HepG2 (cell line): ENCODE measurements around the gene CFAP221. TPM values are rescaled to one million over a fixed set of nuclear protein-coding genes. Genes with fewer than 3 reads are reported as not detected.

Experiments
- ATAC-seq: fragments of 200-7000 bp; cut with Tn5 transposase; 3 replicates; pipeline ENCODE4 v1.9.1; 2020; ENCODE audit warnings: mild to moderate bottlenecking, moderate library complexity
- BruUV-seq: library from RNA; stranded (reverse); fragments of 400-500 nt; replicated peaks from 2 replicates; lab custom pipeline; 2021; lab: Mats Ljungman, UMichigan
- CTCF ChIA-PET: fragments of 300-600 bp; formaldehyde crosslinking; extraction: SDS; loops from one replicate; lab custom pipeline; 2021; ENCODE audit warnings: low total read pairs, inconsistent platforms, low intra/inter-chr PET ratio; lab: Yijun Ruan, JAX
- POLR2A ChIA-PET: fragments of 350-600 bp; sonication (Branson Sonifier 250); formaldehyde crosslinking; loops from one replicate; lab custom pipeline; 2020; ENCODE audit warnings: antibody characterized with exemption, inconsistent platforms; lab: Yijun Ruan, JAX
- DNase-seq: peaks from one replicate; pipeline ENCODE4 v3.0.0-alpha.2; 2015; ENCODE audit warnings: low spot score
- FAIRE-seq: peaks from 3 replicates; lab custom pipeline; 2011; peaks lifted over from hg19 to GRCh38; lab: Jason Lieb, UNC
- H2AFZ ChIP-seq: one replicate; pipeline ENCODE4 v1.6.1; 2011; ENCODE audit warnings: low read length, inconsistent platforms
- H3K27ac ChIP-seq: fragments of 300-600 bp; 3 replicates; pipeline ENCODE4 v1.8.0; 2011; ENCODE audit warnings: mixed run types, mild to moderate bottlenecking, mixed read lengths, low read length, inconsistent platforms; ENCODE audit not compliant: insufficient read depth; ENCODE audit errors: extremely low read length
- H3K27me3 ChIP-seq, 2 experiments: fragments of 200-600 bp in 1 of 2; 2 replicates in 1 of 2; 3 replicates in 1 of 2; pipeline versions ENCODE4 v1.6.0 to v1.8.0; 2011; ENCODE audit warnings: low read length in 2 of 2, mild to moderate bottlenecking in 2 of 2, moderate library complexity in 2 of 2, inconsistent platforms in 1 of 2; ENCODE audit not compliant: insufficient read depth in 2 of 2, control insufficient read depth in 1 of 2
- H3K36me3 ChIP-seq, 2 experiments: fragments of 200-600 bp in 1 of 2; replicated peaks in 1 of 2; 2 replicates in 1 of 2; 3 replicates in 1 of 2; pipeline versions ENCODE4 v1.5.1 to v1.8.0; 2011; ENCODE audit warnings: low read length in 2 of 2, inconsistent platforms in 1 of 2; ENCODE audit not compliant: insufficient read depth in 2 of 2, control insufficient read depth in 1 of 2
- H3K4me1 ChIP-seq: 2 replicates; pipeline ENCODE4 v1.5.1; 2012; ENCODE audit warnings: low read length, inconsistent platforms; ENCODE audit not compliant: insufficient read depth
- H3K4me2 ChIP-seq: 2 replicates; pipeline ENCODE4 v1.6.0; 2011; ENCODE audit warnings: low read depth, low read length, inconsistent platforms
- H3K4me3 ChIP-seq, 3 experiments: fragments of 200-600 bp in 1 of 3; sonication (generic), shearing (Covaris generic) in 1 of 3; replicated peaks in 1 of 3; 2 replicates each; pipeline ENCODE4 v1.5.1; 2011 to 2016; ENCODE audit warnings: low read length in 3 of 3, inconsistent platforms in 2 of 3, low read depth in 2 of 3, mild to moderate bottlenecking in 2 of 3, control low read depth in 1 of 3, mixed read lengths in 1 of 3; ENCODE audit not compliant: insufficient read depth in 1 of 3
- H3K79me2 ChIP-seq: one replicate; pipeline ENCODE4 v1.6.1; 2011; ENCODE audit warnings: low read length, inconsistent platforms; ENCODE audit not compliant: insufficient read depth
- H3K9ac ChIP-seq: 2 replicates; pipeline ENCODE4 v1.6.0; 2011; ENCODE audit warnings: mild to moderate bottlenecking, low read depth, low read length, inconsistent platforms; ENCODE audit not compliant: insufficient read depth
- H3K9me3 ChIP-seq: 2 replicates; pipeline ENCODE4 v1.5.1; 2012; ENCODE audit warnings: mild to moderate bottlenecking, low read length
- H4K20me1 ChIP-seq: 2 replicates; pipeline ENCODE4 v1.6.0; 2011; ENCODE audit warnings: inconsistent platforms, mild to moderate bottlenecking, low read length, moderate library complexity; ENCODE audit not compliant: insufficient read depth
- FUBP1 ChIP-seq: sonication (generic); formaldehyde crosslinking; IDR thresholded peaks from 2 replicates; pipeline ENCODE4 v1.5.1; 2020; ENCODE audit warnings: missing genetic modification reagents, mild to moderate bottlenecking, borderline replicate concordance
- KDM5A ChIP-seq: fragments of 200-600 bp; sonication (generic); IDR thresholded peaks from 2 replicates; pipeline ENCODE4 v1.7.0; 2018; ENCODE audit warnings: antibody characterized with exemption, mild to moderate bottlenecking, low read length, borderline replicate concordance
- NFE2 ChIP-seq: sonication (generic); formaldehyde crosslinking; IDR thresholded peaks from 2 replicates; pipeline ENCODE4 v1.4.0; 2020; ENCODE audit warnings: missing genetic modification reagents
- NR2F2 ChIP-seq: IDR thresholded peaks from 2 replicates; pipeline ENCODE4 v1.6.1; 2012; ENCODE audit warnings: low read depth, inconsistent platforms, borderline replicate concordance
- SMC3 ChIP-seq: IDR thresholded peaks from 2 replicates; pipeline ENCODE4 v1.6.1; 2011; ENCODE audit warnings: low read length, improper control_type of control experiment
- SRY ChIP-seq: sonication (generic); formaldehyde crosslinking; IDR thresholded peaks from 2 replicates; pipeline ENCODE4 v1.8.0; 2022; ENCODE audit warnings: mild to moderate bottlenecking, missing genetic modification reagents
- ZFP1 ChIP-seq: IDR thresholded peaks from 2 replicates; pipeline ENCODE4 v1.6.1; 2016
- WGBS: methylation state at CpG from one replicate; pipeline ENCODE4 v1.1.6; 2017; ENCODE audit warnings: low lambda C conversion rate; 5-methylcytosine and 5-hydroxymethylcytosine counted together
- in situ Hi-C: cut with HindIII; loops from 2 replicates; pipeline ENCODE4 v1.10.0; 2017; ENCODE audit warnings: low pct_unique_long_range_greater_than_20kb; ENCODE audit not compliant: extremely low pct_ligation_motif_present
- intact Hi-C: fragments of 100-400 bp; cut with micrococcal nuclease; formaldehyde crosslinking; loops from one replicate; pipeline ENCODE4 v1.10.0; 2022; ENCODE audit not compliant: unreplicated experiment
- polyA plus RNA-seq, 8 experiments: library from polyadenylated mRNA; depleted of rRNA in 3 of 8; stranded (reverse) in 7 of 8; unstranded in 1 of 8; fragments of >200 nt; fragmentation: Illumina TruSeq in 4 of 8; extraction: Trizol in 4 of 8; gene quantifications; 2 replicates each; pipeline versions ENCODE4 v1.2.1 to v1.2.3, GENCODE V29; 2011 to 2016; ENCODE audit warnings: low read depth in 4 of 8, missing spikeins in 1 of 8, mixed read lengths in 1 of 8; ENCODE audit not compliant: insufficient read depth in 1 of 8
- total RNA-seq, 5 experiments: library from RNA; depleted of rRNA; stranded (reverse); fragments of >200 nt; fragmentation: Illumina TruSeq; extraction: Trizol; gene quantifications; 2 replicates each; pipeline ENCODE4 v1.2.3, GENCODE V29; 2016; ENCODE audit warnings: low read depth in 1 of 5
- TF ChIP-seq, protein P1 (sequence below): sonication (generic); formaldehyde crosslinking; IDR thresholded peaks from 2 replicates; pipeline ENCODE4 v1.8.0; 2022; ENCODE audit warnings: mild to moderate bottlenecking, missing genetic modification reagents; ENCODE audit not compliant: insufficient replicate concordance
- TF ChIP-seq, protein P2 (sequence below): sonication (generic); formaldehyde crosslinking; IDR thresholded peaks from 2 replicates; pipeline ENCODE4 v1.4.0; 2020; ENCODE audit warnings: missing genetic modification reagents
- TF ChIP-seq, protein P3 (sequence below): sonication (generic); formaldehyde crosslinking; IDR thresholded peaks from 2 replicates; pipeline ENCODE4 v1.8.1; 2022; ENCODE audit warnings: mild to moderate bottlenecking, missing genetic modification reagents

Gene CFAP221
- total and polyA plus RNA-seq, 2 of the 13 experiments (the other 11 are each of a cell fraction or from before 2014, with no cell fraction given): not detected

DNA sequence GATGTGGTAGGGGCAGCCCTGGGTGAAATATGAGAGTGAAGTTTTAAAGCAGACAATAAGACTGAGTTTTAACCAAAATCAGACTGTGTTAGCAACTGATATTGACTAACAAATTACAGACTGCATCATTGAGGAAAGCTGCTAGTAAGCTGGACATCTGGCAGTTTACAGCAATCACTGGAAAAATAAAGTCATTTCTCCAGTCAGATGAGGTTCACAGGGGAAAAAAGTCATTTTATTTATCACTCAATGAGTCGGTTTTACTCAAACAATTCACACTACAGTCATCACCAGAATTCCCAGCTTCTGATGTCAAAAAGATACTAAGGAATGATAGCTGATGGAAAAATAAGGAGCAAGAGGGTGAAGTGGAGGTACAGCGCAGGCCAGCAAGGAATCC, 124.3 kb downstream of the CFAP221 start:
- in situ Hi-C loops: no loop called here
- no TSS peak for BruUV-seq
- ATAC-seq: no peak
- TF ChIP-seq FUBP1 (CRISPR knock-in tag) (no peak), SRY (no peak), NR2F2 (no peak), ZFP1 (no peak), SMC3 (no peak), NFE2 (CRISPR knock-in tag) (no peak), KDM5A (no peak)
- TF ChIP-seq, protein P1, sequence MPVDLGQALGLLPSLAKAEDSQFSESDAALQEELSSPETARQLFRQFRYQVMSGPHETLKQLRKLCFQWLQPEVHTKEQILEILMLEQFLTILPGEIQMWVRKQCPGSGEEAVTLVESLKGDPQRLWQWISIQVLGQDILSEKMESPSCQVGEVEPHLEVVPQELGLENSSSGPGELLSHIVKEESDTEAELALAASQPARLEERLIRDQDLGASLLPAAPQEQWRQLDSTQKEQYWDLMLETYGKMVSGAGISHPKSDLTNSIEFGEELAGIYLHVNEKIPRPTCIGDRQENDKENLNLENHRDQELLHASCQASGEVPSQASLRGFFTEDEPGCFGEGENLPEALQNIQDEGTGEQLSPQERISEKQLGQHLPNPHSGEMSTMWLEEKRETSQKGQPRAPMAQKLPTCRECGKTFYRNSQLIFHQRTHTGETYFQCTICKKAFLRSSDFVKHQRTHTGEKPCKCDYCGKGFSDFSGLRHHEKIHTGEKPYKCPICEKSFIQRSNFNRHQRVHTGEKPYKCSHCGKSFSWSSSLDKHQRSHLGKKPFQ: no peak
- TF ChIP-seq, protein P2, sequence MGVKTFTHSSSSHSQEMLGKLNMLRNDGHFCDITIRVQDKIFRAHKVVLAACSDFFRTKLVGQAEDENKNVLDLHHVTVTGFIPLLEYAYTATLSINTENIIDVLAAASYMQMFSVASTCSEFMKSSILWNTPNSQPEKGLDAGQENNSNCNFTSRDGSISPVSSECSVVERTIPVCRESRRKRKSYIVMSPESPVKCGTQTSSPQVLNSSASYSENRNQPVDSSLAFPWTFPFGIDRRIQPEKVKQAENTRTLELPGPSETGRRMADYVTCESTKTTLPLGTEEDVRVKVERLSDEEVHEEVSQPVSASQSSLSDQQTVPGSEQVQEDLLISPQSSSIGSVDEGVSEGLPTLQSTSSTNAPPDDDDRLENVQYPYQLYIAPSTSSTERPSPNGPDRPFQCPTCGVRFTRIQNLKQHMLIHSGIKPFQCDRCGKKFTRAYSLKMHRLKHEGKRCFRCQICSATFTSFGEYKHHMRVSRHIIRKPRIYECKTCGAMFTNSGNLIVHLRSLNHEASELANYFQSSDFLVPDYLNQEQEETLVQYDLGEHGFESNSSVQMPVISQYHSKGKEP (CRISPR knock-in tag): no peak
- TF ChIP-seq, protein P3, sequence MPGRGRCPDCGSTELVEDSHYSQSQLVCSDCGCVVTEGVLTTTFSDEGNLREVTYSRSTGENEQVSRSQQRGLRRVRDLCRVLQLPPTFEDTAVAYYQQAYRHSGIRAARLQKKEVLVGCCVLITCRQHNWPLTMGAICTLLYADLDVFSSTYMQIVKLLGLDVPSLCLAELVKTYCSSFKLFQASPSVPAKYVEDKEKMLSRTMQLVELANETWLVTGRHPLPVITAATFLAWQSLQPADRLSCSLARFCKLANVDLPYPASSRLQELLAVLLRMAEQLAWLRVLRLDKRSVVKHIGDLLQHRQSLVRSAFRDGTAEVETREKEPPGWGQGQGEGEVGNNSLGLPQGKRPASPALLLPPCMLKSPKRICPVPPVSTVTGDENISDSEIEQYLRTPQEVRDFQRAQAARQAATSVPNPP (CRISPR knock-in tag): no peak

More for the DNA sequence above, 124.3 kb downstream of the CFAP221 start:
- POLR2A ChIA-PET: interaction anchor here (0.9 kb wide), 1 partner anchor 10 kb away, joined by 3 read pairs; the partner anchor contains the start of gene TMEM177
- H3K27me3 ChIP-seq: peaks cover 0 to 3% of the 10 kb centered on the region in 2 experiments; a peak in 2 of 5 replicates
- H3K9ac ChIP-seq: no peak overlapping the region
- no peaks in the 10 kb centered on the region for H3K79me2 ChIP-seq
- no peak overlapping the region for H3K27ac ChIP-seq
- H2AFZ ChIP-seq: no peak overlapping the region
- H4K20me1 ChIP-seq: no peaks in the 10 kb centered on the region
- no peak for FAIRE-seq
- DNase-seq: no peak
- CTCF ChIA-PET: no interaction called here
- H3K9me3 ChIP-seq: no peaks in the 10 kb centered on the region
- H3K36me3 ChIP-seq: no peaks in the 10 kb centered on the region
- intact Hi-C loops: no loop called here
- H3K4me2 ChIP-seq: no peak overlapping the region
- H3K4me1 ChIP-seq: peaks cover 9% of the 10 kb centered on the region
- 43% methylated on average over 2 of the region's 2 CpGs for WGBS
- H3K4me3 ChIP-seq: no peak overlapping the region
